ENCODE data around the gene MYRIP. TPM values are rescaled to one million over a fixed set of nuclear protein-coding genes. Genes with fewer than 3 reads are reported as not detected.

MYRIP gene
- total and polyA plus RNA-seq, 10 of the 15 experiments (the other 5 are each of a cell fraction or from before 2014, with no cell fraction given) = 0.03 to 0.08 (median 0.04) TPM; not detected in 6

DNA sequence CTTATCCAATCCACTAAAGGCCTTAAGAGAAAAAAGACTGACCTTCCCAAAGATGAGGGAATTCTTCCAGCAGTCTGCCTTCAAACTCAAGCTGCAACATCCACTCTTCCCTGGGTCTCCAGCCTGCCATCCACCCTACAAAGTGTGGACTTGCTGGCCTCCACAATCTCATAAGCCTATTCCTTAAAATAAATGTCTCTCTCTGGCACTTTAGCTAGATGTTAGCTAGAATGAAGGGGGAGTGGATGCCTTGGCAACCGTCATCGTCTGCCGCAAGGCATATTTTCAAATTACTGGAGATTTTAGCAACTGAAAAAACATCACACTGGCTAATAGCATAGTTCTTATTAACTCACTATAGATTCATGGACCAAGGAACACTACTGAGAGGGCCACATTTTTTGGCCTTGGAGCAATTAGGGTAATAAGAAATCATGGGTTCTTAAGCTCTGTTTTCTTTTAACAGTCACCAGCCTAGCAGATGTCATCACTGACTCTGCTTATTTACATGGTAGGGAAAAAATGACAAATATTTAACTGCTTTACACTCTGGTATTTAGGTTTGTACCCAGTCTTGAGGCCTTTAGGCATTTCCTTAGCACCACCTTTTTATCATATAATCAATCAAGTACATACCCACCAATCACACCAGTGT lies 245.3 kb downstream of the MYRIP start:
- FAIRE-seq (no peak), ATAC-seq (no peak), DNase-seq (ENCODE audit: low read depth, low spot score) (no peak)
- H3K27me3 ChIP-seq (replicated peaks in 1 of 2; ENCODE audit: control insufficient read depth in 2 of 2, insufficient read depth in 2 of 2, low read length in 1 of 2) = no peaks in the 10 kb centered on the region
- RAD21 ChIA-PET (ENCODE audit: unreplicated experiment) = no interaction called here
- no peak overlapping the region for H3K4me3 ChIP-seq
- in situ Hi-C loops (cut with MboI) (no loop called here), intact Hi-C loops (cut with micrococcal nuclease; ENCODE audit: unreplicated experiment) (no loop called here)
- H2AFZ ChIP-seq (ENCODE audit: control insufficient read depth, low read depth, low read length) = no peak overlapping the region
- no peaks in the 10 kb centered on the region for H3K9me3 ChIP-seq (replicated peaks; ENCODE audit: control insufficient read depth, insufficient read depth, low read length)
- CTCF ChIA-PET = no interaction called here
- SMC1A ChIA-PET (ENCODE audit: uncharacterized antibody, unreplicated experiment) = no interaction called here
- H3K36me3 ChIP-seq (ENCODE audit: control insufficient read depth in 2 of 2, insufficient read depth in 2 of 2, low read length in 1 of 2) = no peaks in the 10 kb centered on the region
- H3K27ac ChIP-seq (ENCODE audit: control insufficient read depth, insufficient read depth) = no peak overlapping the region
- H3K79me2 ChIP-seq (ENCODE audit: control insufficient read depth, insufficient read depth, low read length) = no peaks in the 10 kb centered on the region
- WGBS (ENCODE audit: insufficient coverage, insufficient replicate concordance, low lambda C conversion rate, missing lambda C conversion rate) = 76% methylated on average over 3 of the region's 3 CpGs
- no peak overlapping the region for H3K9ac ChIP-seq (ENCODE audit: control insufficient read depth, insufficient read depth, low read length)
- TF ChIP-seq IKZF2 (IDR thresholded peaks at IDR 0.05) (no peak), MYB (IDR thresholded peaks at IDR 0.05; ENCODE audit: borderline replicate concordance, low read depth, low read length) (no peak), NRF1 (conservative IDR thresholded peaks at IDR 0.05; ENCODE audit: low read depth, low read length) (no peak), HDAC2 (IDR thresholded peaks at IDR 0.05) (no peak), CHD2 (IDR thresholded peaks at IDR 0.05; ENCODE audit: borderline replicate concordance, low read depth, low read length) (no peak), PAX5 (IDR thresholded peaks at IDR 0.05; ENCODE audit: borderline replicate concordance, low read depth, low read length) (no peak), NFYB (IDR thresholded peaks at IDR 0.05; ENCODE audit: insufficient read depth, low read depth, low read length) (no peak), SMC3 (IDR thresholded peaks at IDR 0.05; ENCODE audit: borderline replicate concordance, low read length) (no peak), YBX1 (IDR thresholded peaks at IDR 0.05) (no peak), MTA3 (IDR thresholded peaks at IDR 0.05; ENCODE audit: borderline replicate concordance, low read length) (no peak), EED (IDR thresholded peaks at IDR 0.05; ENCODE audit: low read depth) (no peak), NFIC (IDR thresholded peaks at IDR 0.05; ENCODE audit: low read depth, low read length) (no peak), NFYA (IDR thresholded peaks at IDR 0.05; ENCODE audit: borderline replicate concordance, low read depth, low read length) (no peak)
- TF ChIP-seq, protein P1, sequence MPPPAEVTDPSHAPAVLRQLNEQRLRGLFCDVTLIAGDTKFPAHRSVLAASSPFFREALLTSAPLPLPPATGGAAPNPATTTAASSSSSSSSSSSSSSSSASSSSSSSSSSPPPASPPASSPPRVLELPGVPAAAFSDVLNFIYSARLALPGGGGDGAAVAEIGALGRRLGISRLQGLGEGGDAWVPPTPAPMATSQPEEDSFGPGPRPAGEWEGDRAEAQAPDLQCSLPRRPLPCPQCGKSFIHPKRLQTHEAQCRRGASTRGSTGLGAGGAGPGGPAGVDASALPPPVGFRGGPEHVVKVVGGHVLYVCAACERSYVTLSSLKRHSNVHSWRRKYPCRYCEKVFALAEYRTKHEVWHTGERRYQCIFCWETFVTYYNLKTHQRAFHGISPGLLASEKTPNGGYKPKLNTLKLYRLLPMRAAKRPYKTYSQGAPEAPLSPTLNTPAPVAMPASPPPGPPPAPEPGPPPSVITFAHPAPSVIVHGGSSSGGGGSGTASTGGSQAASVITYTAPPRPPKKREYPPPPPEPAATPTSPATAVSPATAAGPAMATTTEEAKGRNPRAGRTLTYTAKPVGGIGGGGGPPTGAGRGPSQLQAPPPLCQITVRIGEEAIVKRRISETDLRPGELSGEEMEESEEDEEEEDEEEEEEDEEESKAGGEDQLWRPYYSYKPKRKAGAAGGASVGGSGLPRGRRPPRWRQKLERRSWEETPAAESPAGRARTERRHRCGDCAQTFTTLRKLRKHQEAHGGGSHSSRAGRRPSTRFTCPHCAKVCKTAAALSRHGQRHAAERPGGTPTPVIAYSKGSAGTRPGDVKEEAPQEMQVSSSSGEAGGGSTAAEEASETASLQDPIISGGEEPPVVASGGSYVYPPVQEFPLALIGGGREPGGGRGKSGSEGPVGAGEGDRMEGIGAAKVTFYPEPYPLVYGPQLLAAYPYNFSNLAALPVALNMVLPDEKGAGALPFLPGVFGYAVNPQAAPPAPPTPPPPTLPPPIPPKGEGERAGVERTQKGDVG (CRISPR knock-in tag; IDR thresholded peaks at IDR 0.05) = no peak
- TF ChIP-seq, protein P2, sequence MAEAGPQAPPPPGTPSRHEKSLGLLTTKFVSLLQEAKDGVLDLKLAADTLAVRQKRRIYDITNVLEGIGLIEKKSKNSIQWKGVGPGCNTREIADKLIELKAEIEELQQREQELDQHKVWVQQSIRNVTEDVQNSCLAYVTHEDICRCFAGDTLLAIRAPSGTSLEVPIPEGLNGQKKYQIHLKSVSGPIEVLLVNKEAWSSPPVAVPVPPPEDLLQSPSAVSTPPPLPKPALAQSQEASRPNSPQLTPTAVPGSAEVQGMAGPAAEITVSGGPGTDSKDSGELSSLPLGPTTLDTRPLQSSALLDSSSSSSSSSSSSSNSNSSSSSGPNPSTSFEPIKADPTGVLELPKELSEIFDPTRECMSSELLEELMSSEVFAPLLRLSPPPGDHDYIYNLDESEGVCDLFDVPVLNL (IDR thresholded peaks at IDR 0.05; ENCODE audit: low read depth, low read length) = no peak
- TF ChIP-seq, protein P3, sequence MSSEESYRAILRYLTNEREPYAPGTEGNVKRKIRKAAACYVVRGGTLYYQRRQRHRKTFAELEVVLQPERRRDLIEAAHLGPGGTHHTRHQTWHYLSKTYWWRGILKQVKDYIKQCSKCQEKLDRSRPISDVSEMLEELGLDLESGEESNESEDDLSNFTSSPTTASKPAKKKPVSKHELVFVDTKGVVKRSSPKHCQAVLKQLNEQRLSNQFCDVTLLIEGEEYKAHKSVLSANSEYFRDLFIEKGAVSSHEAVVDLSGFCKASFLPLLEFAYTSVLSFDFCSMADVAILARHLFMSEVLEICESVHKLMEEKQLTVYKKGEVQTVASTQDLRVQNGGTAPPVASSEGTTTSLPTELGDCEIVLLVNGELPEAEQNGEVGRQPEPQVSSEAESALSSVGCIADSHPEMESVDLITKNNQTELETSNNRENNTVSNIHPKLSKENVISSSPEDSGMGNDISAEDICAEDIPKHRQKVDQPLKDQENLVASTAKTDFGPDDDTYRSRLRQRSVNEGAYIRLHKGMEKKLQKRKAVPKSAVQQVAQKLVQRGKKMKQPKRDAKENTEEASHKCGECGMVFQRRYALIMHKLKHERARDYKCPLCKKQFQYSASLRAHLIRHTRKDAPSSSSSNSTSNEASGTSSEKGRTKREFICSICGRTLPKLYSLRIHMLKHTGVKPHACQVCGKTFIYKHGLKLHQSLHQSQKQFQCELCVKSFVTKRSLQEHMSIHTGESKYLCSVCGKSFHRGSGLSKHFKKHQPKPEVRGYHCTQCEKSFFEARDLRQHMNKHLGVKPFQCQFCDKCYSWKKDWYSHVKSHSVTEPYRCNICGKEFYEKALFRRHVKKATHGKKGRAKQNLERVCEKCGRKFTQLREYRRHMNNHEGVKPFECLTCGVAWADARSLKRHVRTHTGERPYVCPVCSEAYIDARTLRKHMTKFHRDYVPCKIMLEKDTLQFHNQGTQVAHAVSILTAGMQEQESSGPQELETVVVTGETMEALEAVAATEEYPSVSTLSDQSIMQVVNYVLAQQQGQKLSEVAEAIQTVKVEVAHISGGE (CRISPR knock-in tag; IDR thresholded peaks at IDR 0.05) = no peak
- POLR2A ChIA-PET = no interaction called here
- no peaks in the 10 kb centered on the region for H3K4me1 ChIP-seq (ENCODE audit: control insufficient read depth, insufficient read depth, low read length)
- H4K20me1 ChIP-seq (ENCODE audit: control insufficient read depth, insufficient read depth) = no peaks in the 10 kb centered on the region
- BruUV-seq (replicated peaks) = no TSS peak
- H3K4me2 ChIP-seq (ENCODE audit: control insufficient read depth, insufficient read depth) = no peak overlapping the region

Measured in GM12878 (cell line).